Fibroblast of skin of scalp (primary cell): ENCODE results near the gene MMP11.

Source experiments
- DNase-seq: peaks from one replicate; pipeline ENCODE4 v3.0.0-alpha.2; 2013

MMP11 gene

DNA sequence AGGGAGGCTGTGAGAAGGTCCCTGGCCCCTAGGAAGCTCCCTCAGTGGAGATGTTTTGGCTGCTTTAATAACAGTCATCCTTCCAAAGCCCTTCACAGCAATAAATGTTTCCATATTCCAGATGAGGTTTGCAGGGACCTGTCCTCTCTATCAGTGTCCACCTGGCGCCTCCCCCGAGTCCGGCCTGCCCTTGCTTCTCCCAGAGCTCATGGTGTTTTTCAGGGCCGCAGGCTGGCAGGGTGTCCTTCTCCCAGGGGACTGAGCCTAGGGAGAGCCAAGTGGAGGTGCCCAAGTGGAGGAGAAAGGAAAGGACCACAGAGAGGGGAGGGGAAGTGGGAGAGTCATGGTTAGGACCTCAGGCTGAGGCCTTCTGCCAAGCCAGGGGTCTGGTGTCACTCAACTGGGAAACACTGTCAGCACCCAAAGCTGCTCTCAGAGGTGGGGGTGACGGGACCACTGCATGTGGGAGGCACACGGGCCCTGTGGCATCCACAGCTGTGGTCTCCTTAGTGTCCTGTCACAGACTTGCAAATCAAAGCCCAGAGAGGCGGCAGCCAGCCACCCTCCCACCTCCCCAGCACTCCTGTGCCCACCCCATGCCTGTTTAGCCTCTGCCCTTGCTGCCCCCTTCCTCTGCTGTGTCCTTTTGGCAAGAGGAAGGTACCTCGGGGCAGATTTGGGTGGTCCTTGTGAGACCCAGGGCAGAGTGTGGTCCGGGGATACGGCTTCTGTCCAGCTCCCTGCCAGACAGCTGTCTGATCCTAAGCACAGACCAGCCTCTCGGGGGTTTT, 59.8 kb downstream of the MMP11 start:
- DNase-seq = no peak

DNA sequence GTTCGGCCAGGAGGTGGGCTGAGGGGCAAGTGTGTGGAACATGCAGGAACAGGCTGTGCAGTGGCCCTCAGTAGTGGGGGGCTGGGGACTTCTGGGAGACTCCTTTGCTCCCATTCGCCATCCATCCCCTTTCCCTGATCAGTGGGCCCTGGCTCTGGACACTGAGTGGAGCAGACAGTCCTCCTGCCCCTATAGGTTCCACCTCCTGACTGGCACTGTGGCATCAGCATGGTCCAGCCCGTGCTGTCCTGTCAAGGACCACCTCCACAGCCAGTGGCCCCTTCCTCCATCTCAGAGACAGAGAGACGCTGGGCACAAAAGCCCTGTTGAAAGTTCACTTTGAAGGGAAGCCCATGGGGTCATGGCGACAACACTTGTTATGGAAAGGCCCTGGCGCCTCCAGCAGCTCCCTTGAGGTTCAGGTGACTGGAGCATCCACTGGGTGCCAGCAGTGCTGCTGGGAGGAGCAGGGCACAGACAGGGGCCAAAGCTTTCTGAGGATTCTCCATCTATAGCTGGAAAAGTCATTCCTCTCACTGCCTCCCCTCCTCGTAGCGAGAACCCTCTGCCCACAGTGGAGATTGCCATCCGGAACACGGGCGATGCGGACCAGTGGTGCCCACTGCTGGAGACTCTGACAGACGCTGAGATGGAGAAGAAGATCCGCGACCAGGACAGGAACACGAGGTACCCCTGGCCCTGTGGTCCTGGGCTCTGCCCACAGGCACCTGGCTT, 60.5 kb downstream of the MMP11 start:
- no peak for DNase-seq
